ENCODE measurements around the gene GGPS1.
"Not testable (repeated sequence)": the region's sequence is repeated elsewhere in the genome, so short reads cannot be mapped to it uniquely, and the experiment has no call there.

GGPS1 gene
- 10.5 to 23.5 (median 11.7) reads per million in 4 experiments for total RNA-seq

- DNase-seq, result peak; percentile 99
Measured at GRCh38 chr1:235328271-235329138, at the start of gene GGPS1. Gene GGPS1, plus strand, starts transcription at chr1:235328570. Its CDS starts 6,695 bp downstream, at chr1:235335265.

GRCh38 chr1:235278915-235279292 is 49.5 kb upstream of the GGPS1 start:
- DNase-seq, result no peak

- DNase-seq, result no peak
Measured at GRCh38 chr1:235279694-235280093, 48.7 kb upstream of the GGPS1 start.

- DNase-seq, result no peak
Measured at GRCh38 chr1:235280467-235280866, 47.9 kb upstream of the GGPS1 start.

GRCh38 chr1:235283636-235284035 is 44.7 kb upstream of the GGPS1 start:
- not testable (repeated sequence) for DNase-seq

GRCh38 chr1:235284231-235284769 is 44.1 kb upstream of the GGPS1 start:
- DNase-seq, result no peak

- DNase-seq, result no peak
Measured at GRCh38 chr1:235286667-235287066, 41.7 kb upstream of the GGPS1 start.

GRCh38 chr1:235287208-235287882 is 41.0 kb upstream of the GGPS1 start:
- no peak for DNase-seq

- DNase-seq, result no peak
Measured at GRCh38 chr1:235289859-235290739, 38.3 kb upstream of the GGPS1 start.

GRCh38 chr1:235290740-235291502 is 37.4 kb upstream of the GGPS1 start:
- no peak for DNase-seq

GRCh38 chr1:235291599-235292091 is 36.7 kb upstream of the GGPS1 start:
- no peak for DNase-seq

GRCh38 chr1:235292790-235293189 is 35.6 kb upstream of the GGPS1 start:
- no peak for DNase-seq

GRCh38 chr1:235293322-235293942 is 34.9 kb upstream of the GGPS1 start:
- DNase-seq, result no peak

GRCh38 chr1:235295902-235296350 is 32.4 kb upstream of the GGPS1 start:
- DNase-seq, result no peak

GRCh38 chr1:235296729-235297128 is 31.6 kb upstream of the GGPS1 start:
- DNase-seq, result no peak

- DNase-seq, result no peak
Measured at GRCh38 chr1:235297579-235297978, 30.8 kb upstream of the GGPS1 start.

GRCh38 chr1:235298758-235299157 is 29.6 kb upstream of the GGPS1 start:
- DNase-seq, result no peak

GRCh38 chr1:235299169-235299858 is 29.1 kb upstream of the GGPS1 start:
- DNase-seq, result no peak

GRCh38 chr1:235302143-235302542 is 26.2 kb upstream of the GGPS1 start:
- DNase-seq, result no peak

Measured in effector CD8-positive, alpha-beta T cell (primary cell).